Nephron progenitor cell (in vitro differentiated cells): ENCODE measurements around the gene KIF26B.
"Not testable (repeated sequence)": the region's sequence is repeated elsewhere in the genome, so short reads cannot be mapped to it uniquely, and the experiment has no call there.

Experiments used
- DNase-seq: peaks from one replicate; pipeline ENCODE4 v3.0.0; 2021
- H3K27ac Mint-ChIP-seq: 2 replicates; pipeline ENCODE4 v1.8.0; 2021; ENCODE audit warnings: mild to moderate bottlenecking, moderate library complexity, mixed read lengths
- H3K27me3 Mint-ChIP-seq: 2 replicates; pipeline ENCODE4 v1.8.0; 2021; ENCODE audit warnings: mild to moderate bottlenecking, low read depth, mixed read lengths; ENCODE audit not compliant: poor library complexity
- H3K36me3 Mint-ChIP-seq: 2 replicates; pipeline ENCODE4 v1.8.0; 2021; ENCODE audit warnings: low read depth, mixed read lengths
- H3K4me1 Mint-ChIP-seq: 2 replicates; pipeline ENCODE4 v1.8.0; 2021; ENCODE audit warnings: mixed read lengths
- H3K4me3 Mint-ChIP-seq: 2 replicates; pipeline ENCODE4 v1.8.0; 2021; ENCODE audit warnings: mild to moderate bottlenecking, moderate library complexity, mixed read lengths
- H3K9me3 Mint-ChIP-seq: 2 replicates; pipeline ENCODE4 v1.8.0; 2021; ENCODE audit warnings: mild to moderate bottlenecking, moderate library complexity, mixed read lengths
- CTCF ChIP-seq: fragments of 200-600 bp; sonication (generic); IDR thresholded peaks from 2 replicates; pipeline ENCODE4 v1.5.0; 2021; ENCODE audit warnings: antibody characterized with exemption

KIF26B gene

GRCh38 chr1:245730801-245731200 lies 576.0 kb downstream of the KIF26B start:
- no peak for TF ChIP-seq CTCF
- Mint-ChIP-seq H3K27ac (no peak overlapping the region), H3K4me1 (no peaks in the 10 kb centered on the region), H3K9me3 (peaks cover 70% of the 10 kb centered on the region), H3K4me3 (no peak overlapping the region), H3K36me3 (peaks cover 40% of the 10 kb centered on the region), H3K27me3 (peaks cover 3% of the 10 kb centered on the region)
- no peak for DNase-seq

- Mint-ChIP-seq H3K9me3 (peaks cover 12% of the 10 kb centered on the region), H3K4me1 (peaks cover 26% of the 10 kb centered on the region)
- not testable (repeated sequence) for H3K27me3 Mint-ChIP-seq, H3K4me3 Mint-ChIP-seq, DNase-seq, H3K27ac Mint-ChIP-seq, H3K36me3 Mint-ChIP-seq
These were observed 585.6 kb downstream of the KIF26B start for GRCh38 chr1:245740336-245740735.

GRCh38 chr1:245742896-245743295 lies 588.1 kb downstream of the KIF26B start:
- peak overlapping the region; percentile 48 for H3K27ac Mint-ChIP-seq
- peaks cover 7% of the 10 kb centered on the region for H3K27me3 Mint-ChIP-seq
- DNase-seq, result peak; percentile 50
- H3K4me3 Mint-ChIP-seq, result peak overlapping the region; percentile 30
- H3K4me1 Mint-ChIP-seq, result peaks cover 26% of the 10 kb centered on the region
- no peak for TF ChIP-seq CTCF
- peaks cover 28% of the 10 kb centered on the region for H3K36me3 Mint-ChIP-seq
- peaks cover 35% of the 10 kb centered on the region for H3K9me3 Mint-ChIP-seq

GRCh38 chr1:245748240-245748639 lies 593.5 kb downstream of the KIF26B start:
- Mint-ChIP-seq H3K27ac (peak overlapping the region; percentile 80), H3K4me1 (peaks cover 39% of the 10 kb centered on the region), H3K27me3 (no peaks in the 10 kb centered on the region), H3K4me3 (no peak overlapping the region), H3K9me3 (peaks cover 45% of the 10 kb centered on the region), H3K36me3 (peaks cover 42% of the 10 kb centered on the region)
- no peak for DNase-seq
- no peak for TF ChIP-seq CTCF

GRCh38 chr1:245748646-245749045 lies 593.9 kb downstream of the KIF26B start:
- Mint-ChIP-seq H3K4me1 (peaks cover 37% of the 10 kb centered on the region), H3K36me3 (peaks cover 42% of the 10 kb centered on the region), H3K27me3 (no peaks in the 10 kb centered on the region), H3K27ac (peak overlapping the region; percentile 80), H3K4me3 (no peak overlapping the region), H3K9me3 (peaks cover 45% of the 10 kb centered on the region)
- DNase-seq, result no peak
- no peak for TF ChIP-seq CTCF

- Mint-ChIP-seq H3K9me3 (peaks cover 45% of the 10 kb centered on the region), H3K27ac (no peak overlapping the region), H3K4me3 (no peak overlapping the region), H3K36me3 (peaks cover 42% of the 10 kb centered on the region), H3K4me1 (peaks cover 37% of the 10 kb centered on the region), H3K27me3 (no peaks in the 10 kb centered on the region)
- DNase-seq, result no peak
- no peak for TF ChIP-seq CTCF
These were observed 594.3 kb downstream of the KIF26B start for GRCh38 chr1:245749053-245749452.
